Left ventricle myocardium inferior (tissue), 1 donor: Measurements from ENCODE around the gene DGCR2. TPM values are rescaled to one million over a fixed set of nuclear protein-coding genes. Genes with fewer than 3 reads are reported as not detected.
"Not testable (repeated sequence)": the region's sequence is repeated elsewhere in the genome, so short reads cannot be mapped to it uniquely, and the experiment has no call there.

Source experiments
- DNase-seq: peaks from one replicate; pipeline ENCODE4 v3.0.0-alpha.2; 2020
- H3K27ac ChIP-seq: fragments of 200-600 bp; replicated peaks from 2 replicates; pipeline ENCODE4 v1.8.0; 2021
- H3K27me3 ChIP-seq: fragments of 200-600 bp; 2 replicates; pipeline ENCODE4 v1.8.0; 2021; ENCODE audit warnings: low read depth
- H3K36me3 ChIP-seq: fragments of 200-600 bp; 2 replicates; pipeline ENCODE4 v1.8.0; 2021
- H3K4me1 ChIP-seq: fragments of 200-600 bp; 2 replicates; pipeline ENCODE4 v1.8.0; 2021
- H3K4me3 ChIP-seq: fragments of 200-600 bp; 2 replicates; pipeline ENCODE4 v1.8.0; 2021; ENCODE audit warnings: mild to moderate bottlenecking, moderate library complexity
- H3K9me3 ChIP-seq: fragments of 200-600 bp; replicated peaks from 2 replicates; pipeline ENCODE4 v1.8.0; 2021
- intact Hi-C: fragments of 100-400 bp; cut with micrococcal nuclease; formaldehyde crosslinking; loops from one replicate; pipeline ENCODE4 v1.11.0; 2022
- total RNA-seq: library from RNA; stranded (reverse); fragmentation: NEBNext Ultra II Directional; extraction: Animal tissue kit (Norgen Biotek cat#: 25700); gene quantifications from one replicate; pipeline ENCODE4 v1.2.1, GENCODE V29; 2021
- TF ChIP-seq, protein P1 (sequence below): fragments of 200-600 bp; IDR thresholded peaks from 2 replicates; pipeline ENCODE4 v1.8.0; 2021; ENCODE audit warnings: antibody characterized with exemption, mild to moderate bottlenecking, borderline replicate concordance
- donor health status: DM: no; HTN: yes; CAD: no; lungs with severe emphysema.

DGCR2 gene
- total RNA-seq, 1 donor from 2014 or later, result 33.0 TPM

DNA sequence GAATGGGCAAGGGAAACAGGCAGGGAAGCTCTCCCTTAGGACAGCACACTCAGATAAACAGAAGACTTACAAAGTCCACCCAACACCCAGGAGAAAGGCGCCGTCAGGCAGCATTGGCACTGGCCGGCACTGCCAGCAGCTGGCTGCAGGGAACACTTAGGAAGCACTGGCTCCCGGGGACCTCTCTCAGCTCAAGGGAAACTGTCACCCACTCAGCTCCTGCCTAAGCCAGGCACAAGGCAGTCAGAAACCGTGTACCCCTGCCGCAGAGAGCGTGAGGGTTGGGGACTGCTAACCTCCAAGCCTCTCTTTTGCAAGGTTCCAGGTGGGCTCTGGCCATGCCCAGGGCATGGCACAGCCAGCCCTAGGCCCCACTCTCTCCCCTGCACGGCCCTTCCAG lies 64.7 kb downstream of the DGCR2 start:
- no peak for DNase-seq
- Histone ChIP-seq H3K9me3 (no peaks in the 10 kb centered on the region), H3K36me3 (peaks cover 84% of the 10 kb centered on the region), H3K4me1 (peaks cover 15% of the 10 kb centered on the region), H3K27ac (no peak overlapping the region), H3K4me3 (no peak overlapping the region), H3K27me3 (no peaks in the 10 kb centered on the region)
- intact Hi-C loops, result no loop called here
- TF ChIP-seq, protein P1, sequence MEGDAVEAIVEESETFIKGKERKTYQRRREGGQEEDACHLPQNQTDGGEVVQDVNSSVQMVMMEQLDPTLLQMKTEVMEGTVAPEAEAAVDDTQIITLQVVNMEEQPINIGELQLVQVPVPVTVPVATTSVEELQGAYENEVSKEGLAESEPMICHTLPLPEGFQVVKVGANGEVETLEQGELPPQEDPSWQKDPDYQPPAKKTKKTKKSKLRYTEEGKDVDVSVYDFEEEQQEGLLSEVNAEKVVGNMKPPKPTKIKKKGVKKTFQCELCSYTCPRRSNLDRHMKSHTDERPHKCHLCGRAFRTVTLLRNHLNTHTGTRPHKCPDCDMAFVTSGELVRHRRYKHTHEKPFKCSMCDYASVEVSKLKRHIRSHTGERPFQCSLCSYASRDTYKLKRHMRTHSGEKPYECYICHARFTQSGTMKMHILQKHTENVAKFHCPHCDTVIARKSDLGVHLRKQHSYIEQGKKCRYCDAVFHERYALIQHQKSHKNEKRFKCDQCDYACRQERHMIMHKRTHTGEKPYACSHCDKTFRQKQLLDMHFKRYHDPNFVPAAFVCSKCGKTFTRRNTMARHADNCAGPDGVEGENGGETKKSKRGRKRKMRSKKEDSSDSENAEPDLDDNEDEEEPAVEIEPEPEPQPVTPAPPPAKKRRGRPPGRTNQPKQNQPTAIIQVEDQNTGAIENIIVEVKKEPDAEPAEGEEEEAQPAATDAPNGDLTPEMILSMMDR, result no peak

DNA sequence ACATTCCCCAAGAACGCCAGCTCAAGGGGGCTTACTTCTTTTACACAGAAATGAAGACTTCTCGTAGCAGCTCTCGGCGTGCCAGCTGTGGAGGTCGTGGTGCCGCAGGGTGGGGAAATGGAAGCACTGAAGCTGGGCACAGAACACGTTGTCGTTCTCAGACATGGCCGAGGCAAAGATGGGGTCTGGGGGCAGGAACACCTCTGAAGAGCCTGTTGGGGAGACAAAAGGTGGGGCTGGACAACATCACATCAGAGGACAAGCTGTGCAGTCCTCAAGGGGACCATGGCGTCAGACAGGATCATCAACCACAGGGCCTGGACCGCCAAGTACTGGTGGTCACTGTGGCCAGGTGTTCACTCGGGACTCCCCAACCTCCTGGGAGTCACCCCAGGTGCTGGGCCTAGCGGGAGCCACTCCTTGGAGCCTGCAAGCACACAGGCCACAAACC lies 65.2 kb downstream of the DGCR2 start:
- Histone ChIP-seq H3K27me3 (no peaks in the 10 kb centered on the region), H3K4me3 (no peak overlapping the region), H3K4me1 (peaks cover 10% of the 10 kb centered on the region), H3K36me3 (peaks cover 84% of the 10 kb centered on the region), H3K9me3 (no peaks in the 10 kb centered on the region), H3K27ac (no peak overlapping the region)
- DNase-seq, result no peak
- TF ChIP-seq, protein P1, result no peak
- intact Hi-C loops, result no loop called here

DNA sequence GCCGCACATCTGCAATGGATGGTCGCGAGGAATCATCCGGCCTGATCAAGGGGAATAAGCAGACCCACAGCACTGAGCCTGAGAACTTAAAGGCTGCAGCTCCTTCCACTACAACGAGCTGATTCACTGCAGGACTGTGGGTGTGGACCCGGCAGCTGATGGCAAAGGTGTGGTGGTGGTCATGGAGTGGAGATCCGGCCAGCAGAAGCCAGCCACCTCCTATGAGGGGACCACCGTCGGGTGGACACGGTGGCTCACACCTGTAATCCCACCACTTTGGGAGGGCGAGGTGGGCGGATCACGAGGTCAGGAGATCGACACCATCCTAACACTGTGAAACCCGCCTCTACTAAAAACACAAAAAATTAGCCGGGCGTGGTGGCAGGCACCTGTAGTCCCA lies 66.4 kb downstream of the DGCR2 start:
- DNase-seq, result no peak
- Histone ChIP-seq H3K4me1 (peaks cover 10% of the 10 kb centered on the region), H3K27me3 (no peaks in the 10 kb centered on the region), H3K4me3 (no peak overlapping the region), H3K27ac (no peak overlapping the region), H3K36me3 (peaks cover 81% of the 10 kb centered on the region), H3K9me3 (no peaks in the 10 kb centered on the region)
- TF ChIP-seq, protein P1, result no peak
- intact Hi-C loops, result no loop called here

DNA sequence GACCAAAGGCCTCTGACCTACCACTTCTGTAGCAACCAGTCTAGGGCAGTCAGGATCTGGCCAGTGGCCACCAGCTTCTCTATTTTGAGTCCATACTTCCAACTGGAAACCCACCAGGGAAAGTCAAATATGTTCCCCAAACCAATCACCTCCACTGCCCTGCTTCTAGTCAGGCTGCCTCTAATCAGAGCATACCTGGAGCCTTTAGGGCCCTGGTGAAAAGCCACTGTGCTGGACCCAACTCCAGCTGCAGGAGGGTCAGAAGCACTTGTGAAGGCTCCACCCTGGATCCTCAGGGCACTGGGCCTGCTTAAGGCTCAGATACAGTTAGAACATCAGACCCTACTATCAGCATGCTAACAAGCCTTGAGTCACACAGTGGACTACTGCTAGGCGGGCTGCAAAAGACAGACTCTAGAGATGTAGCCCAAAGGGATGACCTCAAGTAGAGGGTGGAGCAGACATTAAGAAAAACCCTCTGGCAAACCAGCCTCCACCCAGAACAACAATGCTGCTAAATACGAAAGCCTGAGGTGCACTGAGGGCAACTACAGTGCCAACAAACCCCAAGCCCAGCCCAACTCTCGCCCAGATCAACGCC lies 69.2 kb downstream of the DGCR2 start:
- intact Hi-C loops, result no loop called here
- TF ChIP-seq, protein P1, result no peak
- Histone ChIP-seq H3K4me3 (no peak overlapping the region), H3K9me3 (no peaks in the 10 kb centered on the region), H3K4me1 (peaks cover 10% of the 10 kb centered on the region), H3K36me3 (peaks cover 74% of the 10 kb centered on the region), H3K27me3 (no peaks in the 10 kb centered on the region), H3K27ac (no peak overlapping the region)
- DNase-seq, result no peak

DNA sequence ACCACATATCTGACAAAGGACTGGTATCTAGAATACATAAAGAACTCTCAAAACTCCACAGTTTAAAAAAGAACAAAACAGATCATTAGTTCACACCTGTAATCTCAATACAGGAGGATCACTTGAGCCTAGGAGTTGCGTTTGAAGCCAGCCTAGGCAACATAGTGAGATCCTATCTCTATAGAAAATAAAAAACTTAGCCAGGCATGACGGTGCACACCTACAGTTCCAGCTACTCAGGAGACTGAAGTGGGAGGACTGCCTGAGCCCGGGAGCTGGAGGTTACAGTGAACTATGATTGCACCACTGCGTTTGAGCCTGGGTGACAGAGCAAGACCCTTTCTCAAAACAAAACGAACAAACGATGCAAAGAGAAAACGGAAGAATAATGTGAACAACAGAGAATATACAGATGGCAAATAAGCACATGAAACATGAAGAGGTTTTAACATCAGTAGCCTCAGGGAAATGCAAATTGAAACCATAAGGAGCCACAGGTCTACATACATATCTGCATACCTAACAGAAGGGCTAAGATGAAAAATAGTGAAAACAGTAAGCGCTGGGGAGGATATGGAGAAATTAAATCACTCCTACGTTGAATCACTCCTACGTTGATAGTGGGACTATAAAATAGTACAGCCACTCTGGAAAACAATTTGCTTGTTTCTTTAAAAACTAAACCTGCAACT lies 70.7 kb downstream of the DGCR2 start:
- no peak overlapping the region for H3K4me3 ChIP-seq
- H3K27me3 ChIP-seq, result no peaks in the 10 kb centered on the region
- no peaks in the 10 kb centered on the region for H3K9me3 ChIP-seq
- DNase-seq, result no peak
- TF ChIP-seq, protein P1, result no peak
- H3K4me1 ChIP-seq, result peaks cover 10% of the 10 kb centered on the region
- intact Hi-C loops, result no loop called here
- H3K36me3 ChIP-seq, result peaks cover 76% of the 10 kb centered on the region
- no peak overlapping the region for H3K27ac ChIP-seq

DNA sequence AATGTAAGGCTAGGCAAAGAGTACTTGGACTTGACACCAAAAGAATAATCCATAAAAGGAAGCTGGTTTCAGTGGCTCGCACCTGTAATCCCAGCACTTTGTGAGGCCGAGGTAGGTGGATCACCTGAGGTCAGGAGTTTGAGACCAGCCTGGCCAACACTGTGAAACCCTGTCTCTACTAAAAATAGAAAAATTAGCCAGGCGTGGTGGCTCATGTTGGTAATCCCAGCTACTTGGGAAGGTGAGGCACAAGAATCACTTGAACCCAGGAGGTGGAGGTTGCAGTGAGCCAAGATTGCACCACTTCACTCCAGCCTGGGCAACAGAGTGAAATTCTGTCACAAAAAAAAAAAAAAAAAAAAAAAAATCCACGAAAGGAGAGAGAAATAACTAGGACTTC lies 71.4 kb downstream of the DGCR2 start:
- H3K27me3 ChIP-seq, H3K4me3 ChIP-seq, H3K9me3 ChIP-seq, intact Hi-C loops, H3K27ac ChIP-seq, DNase-seq: not testable (repeated sequence)
- Histone ChIP-seq H3K36me3 (peaks cover 76% of the 10 kb centered on the region), H3K4me1 (peaks cover 10% of the 10 kb centered on the region)
